BJ (cell line): ENCODE results near the gene IKBKG. TPM values are rescaled to one million over a fixed set of nuclear protein-coding genes. Genes with fewer than 3 reads are reported as not detected.
"Not testable (repeated sequence)": the region's sequence is repeated elsewhere in the genome, so short reads cannot be mapped to it uniquely, and the experiment has no call there.

Experiments used
- CTCF ChIA-PET: fragments of 350-600 bp; formaldehyde crosslinking; extraction: SDS; loops from one replicate; lab custom pipeline; 2021; ENCODE audit warnings: antibody characterized with exemption, inconsistent platforms; lab: Yijun Ruan, JAX
- POLR2A ChIA-PET: fragments of 300-600 bp; sonication (Branson Sonifier 250); formaldehyde crosslinking; extraction: SDS; loops from one replicate; lab custom pipeline; 2021; ENCODE audit warnings: antibody characterized with exemption; lab: Charles Lee
- DNase-seq: peaks from one replicate; pipeline ENCODE4 v3.0.0-alpha.2; 2011; ENCODE audit warnings: low read depth
- H3K27me3 ChIP-seq: 2 replicates; pipeline ENCODE4 v1.6.0; 2011; ENCODE audit warnings: low read length; ENCODE audit not compliant: control insufficient read depth, insufficient read depth
- H3K36me3 ChIP-seq: 2 replicates; pipeline ENCODE4 v1.5.1; 2011; ENCODE audit warnings: low read length; ENCODE audit not compliant: control insufficient read depth, insufficient read depth
- H3K4me3 ChIP-seq: 2 replicates; pipeline ENCODE4 v1.5.1; 2011; ENCODE audit warnings: low read depth, mild to moderate bottlenecking, control low read depth, low read length
- CTCF ChIP-seq: IDR thresholded peaks from 2 replicates; pipeline ENCODE4 v1.5.1; 2011; ENCODE audit warnings: low read depth, mild to moderate bottlenecking, control low read depth, inconsistent platforms, low read length, moderate library complexity; ENCODE audit not compliant: insufficient read depth
- polyA plus RNA-seq: library from polyadenylated mRNA; depleted of rRNA; stranded (reverse); fragments of >200 nt; gene quantifications from 2 replicates; pipeline ENCODE4 v1.2.3, GENCODE V29; 2011; rRNA removed
- small RNA-seq: library from RNA; depleted of rRNA; stranded (forward); fragments of <200 nt; gene quantifications from one replicate; pipeline ENCODE3, GENCODE V24; 2012; ENCODE audit warnings: low replicate concordance, low read depth; ENCODE audit not compliant: insufficient read length

The IKBKG gene
- polyA plus RNA-seq, 1 experiment, result 38.8 TPM

GRCh38 chrX:154605566-154605965 lies 58.1 kb downstream of the IKBKG start:
- H3K27me3 ChIP-seq, result no peaks in the 10 kb centered on the region; the same call in 1 of the 2 replicates
- no peaks in the 10 kb centered on the region for H3K36me3 ChIP-seq
- TF ChIP-seq CTCF, result no peak
- ChIA-PET CTCF (no interaction called here), POLR2A (no interaction called here)
- no peak overlapping the region for H3K4me3 ChIP-seq
- no peak for DNase-seq

- ChIA-PET CTCF (interaction anchor here (0.7 kb wide), 1 partner anchor 142 kb away, joined by 3 read pairs; no protein-coding TSS in a partner anchor), POLR2A (no interaction called here)
- DNase-seq, result no peak
- no peaks in the 10 kb centered on the region; the same call in 1 of the 2 replicates for H3K27me3 ChIP-seq
- no peaks in the 10 kb centered on the region for H3K36me3 ChIP-seq
- no peak for TF ChIP-seq CTCF
- no peak overlapping the region for H3K4me3 ChIP-seq
These were observed 60.0 kb downstream of the IKBKG start for GRCh38 chrX:154607370-154607769.

- H3K27me3 ChIP-seq, DNase-seq, H3K36me3 ChIP-seq, H3K4me3 ChIP-seq, CTCF ChIA-PET, POLR2A ChIA-PET: not testable (repeated sequence)
These were observed 60.6 kb downstream of the IKBKG start for GRCh38 chrX:154607976-154608375.

- H3K36me3 ChIP-seq, H3K27me3 ChIP-seq, DNase-seq, POLR2A ChIA-PET, H3K4me3 ChIP-seq, CTCF ChIA-PET: not testable (repeated sequence)
These were observed 61.4 kb downstream of the IKBKG start for GRCh38 chrX:154608823-154609222.

GRCh38 chrX:154611146-154611545 lies 63.7 kb downstream of the IKBKG start:
- H3K36me3 ChIP-seq, H3K4me3 ChIP-seq, H3K27me3 ChIP-seq, CTCF ChIA-PET, DNase-seq, POLR2A ChIA-PET: not testable (repeated sequence)

- H3K36me3 ChIP-seq, POLR2A ChIA-PET, H3K4me3 ChIP-seq, CTCF ChIA-PET, H3K27me3 ChIP-seq, DNase-seq: not testable (repeated sequence)
These were observed 66.2 kb downstream of the IKBKG start for GRCh38 chrX:154613586-154613985.

Small RNA genes within 50 kb of the gene (small RNA-seq; reads per million reads assigned to genes)
- gene AC244090.1, result not detected

Other genes starting within 250 kb of the IKBKG start
- 855 and 1,740 TPM in 2 replicates for gene FLNA, start 173.0 kb upstream of the IKBKG start, polyA plus RNA-seq
- gene EMD, start 168.3 kb upstream of the IKBKG start, polyA plus RNA-seq, result 32.6 and 71.0 TPM in 2 replicates
- gene RPL10, start 149.2 kb upstream of the IKBKG start, polyA plus RNA-seq, result 5,693 and 7,037 TPM in 2 replicates
- 50.3 and 63.5 TPM in 2 replicates for gene DNASE1L1, start 138.4 kb upstream of the IKBKG start, polyA plus RNA-seq
- gene TAFAZZIN, start 136.1 kb upstream of the IKBKG start, polyA plus RNA-seq, result 13.1 and 24.8 TPM in 2 replicates
- gene ATP6AP1, start 118.9 kb upstream of the IKBKG start, polyA plus RNA-seq, result 82.8 and 143 TPM in 2 replicates
- 149 and 216 TPM in 2 replicates for gene GDI1, start 110.5 kb upstream of the IKBKG start, polyA plus RNA-seq
- 74.8 and 75.0 TPM in 2 replicates for gene FAM50A, start 103.5 kb upstream of the IKBKG start, polyA plus RNA-seq
- 16.8 and 36.0 TPM in 2 replicates for gene PLXNA3, start 89.3 kb upstream of the IKBKG start, polyA plus RNA-seq
- 14.4 and 17.8 TPM in 2 replicates for gene LAGE3, start 68.3 kb upstream of the IKBKG start, polyA plus RNA-seq
- 22.1 and 33.3 TPM in 2 replicates for gene UBL4A, start 61.0 kb upstream of the IKBKG start, polyA plus RNA-seq
- gene SLC10A3, start 57.0 kb upstream of the IKBKG start, polyA plus RNA-seq, result 26.8 and 45.6 TPM in 2 replicates
- gene FAM3A, start 31.4 kb upstream of the IKBKG start, polyA plus RNA-seq, result 17.3 and 34.8 TPM in 2 replicates
- gene G6PD, start 774 bp upstream of the IKBKG start, polyA plus RNA-seq, result 57.7 and 157 TPM in 2 replicates
- not detected in 2 replicates for gene CTAG1A, start 37.5 kb downstream of the IKBKG start, polyA plus RNA-seq
- gene CTAG1B, start 71.7 kb downstream of the IKBKG start, polyA plus RNA-seq, result not detected in 2 replicates
- not detected in 2 replicates for gene CTAG2, start 106.0 kb downstream of the IKBKG start, polyA plus RNA-seq
- gene GAB3, start 203.5 kb downstream of the IKBKG start, polyA plus RNA-seq, result 0.82 and 0.99 TPM in 2 replicates
- 31.5 and 33.7 TPM in 2 replicates for gene DKC1, start 215.2 kb downstream of the IKBKG start, polyA plus RNA-seq